D721Med (cell line): ENCODE measurements around the gene DDC.

Experiments used
- DNase-seq: peaks from one replicate; pipeline ENCODE4 v3.0.0; 2011; ENCODE audit warnings: low spot score; ENCODE audit not compliant: insufficient read length
- FAIRE-seq: peaks from 2 replicates; lab custom pipeline; 2011; peaks lifted over from hg19 to GRCh38; lab: Jason Lieb, UNC
- TF ChIP-seq, protein P1 (sequence below): IDR thresholded peaks from 2 replicates; pipeline ENCODE4 v1.5.1; 2012; ENCODE audit warnings: mild to moderate bottlenecking, control low read depth; ENCODE audit not compliant: insufficient read depth; ENCODE audit errors: missing control alignments

DDC gene

DNA sequence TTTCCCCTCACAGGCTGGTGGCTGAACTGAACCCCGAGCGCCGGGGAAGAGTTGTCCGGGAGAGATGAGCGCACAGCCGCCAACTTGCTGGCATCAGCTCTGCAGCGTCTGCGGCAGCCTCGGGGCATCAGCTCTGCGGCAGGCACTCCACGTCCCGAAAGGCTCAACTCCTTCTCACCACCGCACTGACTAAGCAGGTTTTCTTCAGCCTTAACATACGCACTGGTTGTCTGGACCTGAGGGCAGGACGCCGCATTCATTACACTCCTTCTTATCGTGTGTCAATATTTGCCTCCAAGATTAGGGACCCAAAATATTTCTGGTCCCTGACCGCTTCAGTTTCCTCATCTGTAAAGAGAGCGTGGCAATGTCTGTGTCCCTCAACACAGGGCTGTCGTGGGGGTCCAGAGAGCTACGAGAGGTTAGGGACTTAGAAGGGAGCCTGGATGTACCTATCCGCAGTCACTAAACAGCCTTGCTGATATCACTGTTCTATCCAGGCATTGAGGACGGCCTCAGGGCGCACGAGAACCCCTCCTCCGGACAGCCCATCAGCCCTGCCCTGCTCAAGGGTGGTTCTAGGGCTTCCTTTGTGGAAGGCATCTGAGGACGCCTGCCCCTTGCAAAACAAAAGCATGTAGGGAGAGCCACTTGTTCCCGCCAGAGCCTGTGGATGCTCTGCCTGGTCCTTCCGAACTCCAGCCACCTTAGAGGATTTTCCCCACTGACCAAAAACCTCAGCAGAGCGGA is 72.3 kb downstream of the DDC start:
- DNase-seq (no peak), FAIRE-seq (no peak)
- TF ChIP-seq, protein P1, sequence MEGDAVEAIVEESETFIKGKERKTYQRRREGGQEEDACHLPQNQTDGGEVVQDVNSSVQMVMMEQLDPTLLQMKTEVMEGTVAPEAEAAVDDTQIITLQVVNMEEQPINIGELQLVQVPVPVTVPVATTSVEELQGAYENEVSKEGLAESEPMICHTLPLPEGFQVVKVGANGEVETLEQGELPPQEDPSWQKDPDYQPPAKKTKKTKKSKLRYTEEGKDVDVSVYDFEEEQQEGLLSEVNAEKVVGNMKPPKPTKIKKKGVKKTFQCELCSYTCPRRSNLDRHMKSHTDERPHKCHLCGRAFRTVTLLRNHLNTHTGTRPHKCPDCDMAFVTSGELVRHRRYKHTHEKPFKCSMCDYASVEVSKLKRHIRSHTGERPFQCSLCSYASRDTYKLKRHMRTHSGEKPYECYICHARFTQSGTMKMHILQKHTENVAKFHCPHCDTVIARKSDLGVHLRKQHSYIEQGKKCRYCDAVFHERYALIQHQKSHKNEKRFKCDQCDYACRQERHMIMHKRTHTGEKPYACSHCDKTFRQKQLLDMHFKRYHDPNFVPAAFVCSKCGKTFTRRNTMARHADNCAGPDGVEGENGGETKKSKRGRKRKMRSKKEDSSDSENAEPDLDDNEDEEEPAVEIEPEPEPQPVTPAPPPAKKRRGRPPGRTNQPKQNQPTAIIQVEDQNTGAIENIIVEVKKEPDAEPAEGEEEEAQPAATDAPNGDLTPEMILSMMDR, result no peak

DNA sequence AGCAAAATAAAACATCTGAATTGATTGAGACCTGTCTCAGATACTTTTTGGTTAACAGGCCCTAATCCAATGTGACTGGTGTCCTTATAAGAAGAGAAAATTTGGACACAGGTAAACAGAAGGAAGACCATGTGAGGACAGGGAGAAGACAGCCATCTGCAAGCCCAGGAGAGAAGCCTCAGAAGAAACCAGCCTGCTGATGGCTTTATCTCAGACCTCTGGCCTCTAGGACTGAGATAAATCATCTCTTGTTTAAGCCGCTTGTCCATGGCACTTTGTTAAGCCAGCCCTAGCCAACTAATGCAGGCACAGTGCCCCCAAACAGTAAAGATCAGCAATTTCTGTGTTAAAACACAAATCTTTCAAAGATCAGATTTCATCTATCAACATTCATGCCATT is 73.3 kb downstream of the DDC start:
- FAIRE-seq, result no peak
- TF ChIP-seq, protein P1, result no peak
- no peak for DNase-seq

DNA sequence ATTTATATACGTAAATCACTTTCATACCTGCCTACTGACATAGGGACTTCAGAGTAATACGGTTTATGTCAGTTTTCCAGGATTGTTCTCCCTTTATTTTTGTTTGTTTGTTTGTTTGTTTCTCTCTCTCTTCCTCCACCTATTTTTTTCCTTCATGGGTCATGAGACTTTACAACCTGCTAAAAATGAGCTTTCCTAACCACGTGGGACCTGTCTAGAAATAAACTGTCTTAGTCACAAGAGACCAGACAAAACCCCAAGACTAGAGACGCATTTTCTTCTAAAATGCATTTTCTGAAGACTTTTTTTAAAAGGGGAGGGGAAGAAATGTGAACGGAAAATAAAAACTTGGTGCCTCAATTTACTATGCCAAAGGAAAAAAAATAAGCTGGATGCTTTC is 74.0 kb downstream of the DDC start:
- DNase-seq (no peak), FAIRE-seq (no peak)
- TF ChIP-seq, protein P1, result no peak

DNA sequence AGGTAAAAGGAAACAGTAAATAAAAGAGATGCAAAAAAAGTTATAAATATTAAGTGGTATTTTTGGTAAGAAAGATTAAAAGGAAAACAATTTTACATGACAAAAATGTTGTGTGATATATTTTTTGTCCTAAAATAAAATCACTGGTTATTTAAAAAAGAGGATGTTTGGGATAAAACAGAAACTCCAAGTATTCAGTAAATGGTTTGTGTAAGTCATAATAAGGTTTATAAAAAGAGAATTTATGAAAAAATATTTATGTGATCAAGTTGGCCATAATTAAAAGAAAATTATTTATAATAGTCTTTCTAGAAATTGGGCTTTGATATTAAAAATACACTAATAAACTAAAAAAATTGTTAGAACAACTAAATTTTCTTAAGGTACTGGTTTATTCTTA is 76.8 kb downstream of the DDC start:
- DNase-seq (no peak), FAIRE-seq (no peak)
- TF ChIP-seq, protein P1, result no peak

DNA sequence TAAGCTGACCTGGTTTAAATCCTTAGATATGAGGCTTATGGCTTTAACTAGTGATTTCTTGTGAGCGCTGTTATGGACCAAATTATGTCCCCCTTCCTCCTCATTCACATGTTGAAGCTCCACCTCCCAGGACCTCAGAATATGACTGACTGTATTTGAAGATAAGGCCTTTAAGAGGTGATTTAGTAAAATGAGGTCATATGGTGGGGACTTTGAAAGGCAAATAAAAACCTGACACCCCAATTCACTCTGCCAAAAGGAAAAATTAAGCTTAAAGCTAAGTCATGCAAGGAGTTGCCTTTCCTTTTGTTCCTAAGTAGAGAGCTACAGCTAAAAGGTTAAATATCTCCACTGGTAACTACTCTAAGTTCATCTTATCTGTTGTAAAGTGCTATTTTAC is 78.7 kb downstream of the DDC start:
- FAIRE-seq, result no peak
- DNase-seq, result no peak
- TF ChIP-seq, protein P1, result no peak

DNA sequence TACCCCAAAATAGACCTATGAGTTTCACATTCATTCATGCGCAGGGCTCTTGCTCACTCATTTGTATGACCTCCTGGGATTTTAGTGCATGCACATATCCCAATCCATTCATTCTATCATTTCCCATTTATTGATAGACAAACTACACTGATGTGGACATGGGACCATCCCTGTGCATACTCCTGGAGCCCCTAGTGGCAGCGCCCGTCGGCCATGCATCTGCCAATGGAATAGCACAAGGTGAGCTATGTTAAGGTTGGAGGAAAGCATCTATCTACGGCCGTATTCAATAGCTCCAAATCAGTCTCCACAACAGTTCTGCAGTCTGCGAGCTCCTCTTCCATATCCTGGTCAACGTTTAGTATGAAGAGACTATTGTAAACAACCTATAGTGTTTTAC is 83.3 kb downstream of the DDC start:
- FAIRE-seq (no peak), DNase-seq (no peak)
- TF ChIP-seq, protein P1, result no peak

DNA sequence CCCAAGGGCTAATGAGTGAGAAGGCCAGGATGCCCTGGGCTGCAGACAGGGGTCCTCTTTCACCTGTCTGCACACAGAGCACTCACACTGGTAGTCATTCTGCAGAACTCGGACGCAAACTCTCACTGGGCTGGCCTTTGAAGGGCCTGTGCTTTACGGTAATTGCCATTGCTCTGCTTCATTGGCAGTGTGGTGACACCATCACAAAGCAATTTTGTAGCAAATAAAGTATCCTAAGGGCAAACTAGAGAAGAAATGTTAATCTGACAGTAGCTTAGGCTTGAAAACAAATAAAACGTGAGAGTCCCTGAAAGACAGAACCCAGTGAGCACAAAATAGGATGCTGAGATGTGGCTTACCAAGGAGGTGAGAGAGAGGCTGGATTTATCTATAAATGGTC is 84.4 kb downstream of the DDC start:
- TF ChIP-seq, protein P1, result no peak
- DNase-seq (no peak), FAIRE-seq (no peak)
